Uterus (tissue), 2 donors: Measurements from ENCODE around the gene MTX1.

Experiments
- POLR2A ChIP-seq, 2 donors: fragments of 450-650 bp; IDR thresholded peaks; one replicate each; pipeline ENCODE4 v1.6.1; 2016; ENCODE audit warnings: antibody characterized with exemption in 2 of 2, mild to moderate bottlenecking in 1 of 2, moderate library complexity in 1 of 2
- TF ChIP-seq, protein P1 (sequence below), 4 experiments: fragments of 200-600 bp in 2 of 4; fragments of 450-650 bp in 2 of 4; sonication (generic) in 2 of 4; IDR thresholded peaks; one replicate each; pipeline ENCODE4 v1.5.1; 2016 to 2019; ENCODE audit warnings: antibody characterized with exemption in 4 of 4, mild to moderate bottlenecking in 2 of 4, moderate library complexity in 1 of 4

DNA sequence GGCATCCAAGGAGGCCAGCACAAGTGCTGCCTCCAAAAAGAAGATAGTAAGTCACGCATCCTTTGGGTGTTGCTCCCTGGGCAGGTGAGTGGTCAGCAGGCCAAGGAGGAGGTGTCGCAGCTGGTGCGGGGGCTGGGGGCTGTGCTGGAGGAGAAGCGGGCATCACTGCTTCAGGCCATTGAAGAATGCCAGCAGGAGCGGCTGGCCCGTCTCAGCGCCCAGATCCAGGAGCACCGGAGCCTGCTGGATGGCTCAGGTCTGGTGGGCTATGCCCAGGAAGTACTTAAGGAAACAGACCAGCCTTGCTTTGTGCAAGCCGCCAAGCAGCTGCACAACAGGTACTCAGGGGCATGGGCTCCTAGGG is 30.6 kb upstream of the MTX1 start:
- TF ChIP-seq, protein P1, sequence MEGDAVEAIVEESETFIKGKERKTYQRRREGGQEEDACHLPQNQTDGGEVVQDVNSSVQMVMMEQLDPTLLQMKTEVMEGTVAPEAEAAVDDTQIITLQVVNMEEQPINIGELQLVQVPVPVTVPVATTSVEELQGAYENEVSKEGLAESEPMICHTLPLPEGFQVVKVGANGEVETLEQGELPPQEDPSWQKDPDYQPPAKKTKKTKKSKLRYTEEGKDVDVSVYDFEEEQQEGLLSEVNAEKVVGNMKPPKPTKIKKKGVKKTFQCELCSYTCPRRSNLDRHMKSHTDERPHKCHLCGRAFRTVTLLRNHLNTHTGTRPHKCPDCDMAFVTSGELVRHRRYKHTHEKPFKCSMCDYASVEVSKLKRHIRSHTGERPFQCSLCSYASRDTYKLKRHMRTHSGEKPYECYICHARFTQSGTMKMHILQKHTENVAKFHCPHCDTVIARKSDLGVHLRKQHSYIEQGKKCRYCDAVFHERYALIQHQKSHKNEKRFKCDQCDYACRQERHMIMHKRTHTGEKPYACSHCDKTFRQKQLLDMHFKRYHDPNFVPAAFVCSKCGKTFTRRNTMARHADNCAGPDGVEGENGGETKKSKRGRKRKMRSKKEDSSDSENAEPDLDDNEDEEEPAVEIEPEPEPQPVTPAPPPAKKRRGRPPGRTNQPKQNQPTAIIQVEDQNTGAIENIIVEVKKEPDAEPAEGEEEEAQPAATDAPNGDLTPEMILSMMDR (IDR thresholded peaks at IDR 0.05), result no peak
- no peak for TF ChIP-seq POLR2A (IDR thresholded peaks at IDR 0.05)
